Activated CD8-positive, alpha-beta T cell treated with anti-CD3 and anti-CD28 coated beads for 36 hours (primary cell): ENCODE data around the gene SLC13A4. TPM values are rescaled to one million over a fixed set of nuclear protein-coding genes. Genes with fewer than 3 reads are reported as not detected.

Experiments used
- ATAC-seq: fragments of 200-7000 bp; cut with Tn5 transposase; one replicate; pipeline ENCODE4 v1.10.0; 2021; ENCODE audit warnings: mild to moderate bottlenecking, moderate library complexity
- CTCF ChIA-PET: fragments of 350-600 bp; sonication (Branson Sonifier 250); formaldehyde crosslinking; loops from one replicate; lab custom pipeline; 2021; ENCODE audit warnings: antibody characterized with exemption; lab: Charles Lee
- POLR2A ChIA-PET: fragments of 350-600 bp; sonication (Branson Sonifier 250); formaldehyde crosslinking; loops from one replicate; lab custom pipeline; 2021; ENCODE audit warnings: antibody characterized with exemption; lab: Charles Lee
- DNase-seq: peaks from one replicate; pipeline ENCODE4 v3.0.0-alpha.2; 2020
- H3K27ac Mint-ChIP-seq: one replicate; pipeline ENCODE4 v1.8.0; 2021; ENCODE audit warnings: mild to moderate bottlenecking, mixed read lengths
- H3K27me3 Mint-ChIP-seq: one replicate; pipeline ENCODE4 v1.8.0; 2021; ENCODE audit warnings: mixed read lengths
- H3K36me3 Mint-ChIP-seq: one replicate; pipeline ENCODE4 v1.8.0; 2021; ENCODE audit warnings: low read depth, mixed read lengths
- H3K4me1 Mint-ChIP-seq: one replicate; pipeline ENCODE4 v1.8.0; 2021; ENCODE audit warnings: low read depth, mixed read lengths
- H3K4me3 Mint-ChIP-seq: one replicate; pipeline ENCODE4 v1.8.0; 2021; ENCODE audit warnings: mild to moderate bottlenecking, moderate library complexity, mixed read lengths
- H3K9me3 Mint-ChIP-seq: one replicate; pipeline ENCODE4 v1.8.0; 2021; ENCODE audit warnings: mixed read lengths
- intact Hi-C: fragments of 100-400 bp; cut with micrococcal nuclease; formaldehyde crosslinking; loops from one replicate; pipeline ENCODE4 v1.10.0; 2022
- total RNA-seq, 2 experiments: library from RNA; stranded (reverse); gene quantifications; one replicate each; pipeline ENCODE4 v1.2.3, GENCODE V29; 2021
- TF ChIP-seq, protein P1 (sequence below): fragments of 200-600 bp; IDR thresholded peaks from one replicate; pipeline ENCODE4 v1.8.0; 2022; ENCODE audit warnings: antibody characterized with exemption, mild to moderate bottlenecking

The SLC13A4 gene
- total RNA-seq, 2 experiments from 2014 or later = not detected

DNA sequence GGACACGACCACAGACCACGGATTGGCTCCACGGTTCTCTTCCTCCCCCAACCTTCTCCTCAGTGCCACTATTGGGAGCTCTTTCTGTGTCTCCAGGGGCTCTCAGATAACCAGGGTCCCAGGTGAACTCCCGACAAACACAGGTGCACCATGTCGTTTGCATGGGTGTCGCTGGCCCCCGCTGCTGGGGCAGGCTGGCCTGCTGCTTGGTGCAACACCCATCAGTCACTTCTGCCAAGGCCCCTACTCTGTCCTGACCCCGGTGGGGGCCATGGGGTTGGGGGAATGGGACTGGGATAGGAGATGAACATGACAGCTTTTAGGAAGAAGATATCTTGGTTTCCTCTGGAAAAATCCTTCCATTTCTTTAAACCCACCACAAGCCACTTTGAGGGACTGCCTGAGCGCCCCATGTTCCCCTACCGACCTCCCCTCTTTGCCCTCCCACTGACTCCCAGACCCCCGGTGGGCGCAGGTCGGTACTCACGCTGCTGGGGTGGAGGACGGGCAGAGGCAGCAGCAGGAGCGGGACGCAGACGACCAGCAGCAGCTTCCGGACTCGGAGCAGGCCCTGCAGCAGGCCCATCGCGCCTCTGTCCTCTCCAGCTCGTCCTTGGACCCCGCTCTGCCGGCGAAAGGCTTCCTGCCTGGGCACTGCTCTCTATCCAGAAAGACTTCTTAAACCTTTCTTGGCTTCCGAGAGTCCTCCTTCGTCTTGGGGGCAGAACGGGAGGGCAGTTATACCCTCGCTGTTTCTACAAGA is 894 bp downstream of the SLC13A4 start:
- no peak for DNase-seq
- Mint-ChIP-seq H3K9me3 (no peaks in the 10 kb centered on the region), H3K4me3 (no peak overlapping the region), H3K36me3 (no peaks in the 10 kb centered on the region), H3K4me1 (no peaks in the 10 kb centered on the region), H3K27ac (no peak overlapping the region), H3K27me3 (peaks cover 5% of the 10 kb centered on the region)
- ChIA-PET POLR2A (interaction anchor here (1.2 kb wide), 1 partner anchor 9 kb away, joined by 3 read pairs; no protein-coding TSS in a partner anchor), CTCF (no interaction called here)
- no peak for ATAC-seq
- intact Hi-C loops = no loop called here
- TF ChIP-seq, protein P1, sequence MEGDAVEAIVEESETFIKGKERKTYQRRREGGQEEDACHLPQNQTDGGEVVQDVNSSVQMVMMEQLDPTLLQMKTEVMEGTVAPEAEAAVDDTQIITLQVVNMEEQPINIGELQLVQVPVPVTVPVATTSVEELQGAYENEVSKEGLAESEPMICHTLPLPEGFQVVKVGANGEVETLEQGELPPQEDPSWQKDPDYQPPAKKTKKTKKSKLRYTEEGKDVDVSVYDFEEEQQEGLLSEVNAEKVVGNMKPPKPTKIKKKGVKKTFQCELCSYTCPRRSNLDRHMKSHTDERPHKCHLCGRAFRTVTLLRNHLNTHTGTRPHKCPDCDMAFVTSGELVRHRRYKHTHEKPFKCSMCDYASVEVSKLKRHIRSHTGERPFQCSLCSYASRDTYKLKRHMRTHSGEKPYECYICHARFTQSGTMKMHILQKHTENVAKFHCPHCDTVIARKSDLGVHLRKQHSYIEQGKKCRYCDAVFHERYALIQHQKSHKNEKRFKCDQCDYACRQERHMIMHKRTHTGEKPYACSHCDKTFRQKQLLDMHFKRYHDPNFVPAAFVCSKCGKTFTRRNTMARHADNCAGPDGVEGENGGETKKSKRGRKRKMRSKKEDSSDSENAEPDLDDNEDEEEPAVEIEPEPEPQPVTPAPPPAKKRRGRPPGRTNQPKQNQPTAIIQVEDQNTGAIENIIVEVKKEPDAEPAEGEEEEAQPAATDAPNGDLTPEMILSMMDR = no peak

DNA sequence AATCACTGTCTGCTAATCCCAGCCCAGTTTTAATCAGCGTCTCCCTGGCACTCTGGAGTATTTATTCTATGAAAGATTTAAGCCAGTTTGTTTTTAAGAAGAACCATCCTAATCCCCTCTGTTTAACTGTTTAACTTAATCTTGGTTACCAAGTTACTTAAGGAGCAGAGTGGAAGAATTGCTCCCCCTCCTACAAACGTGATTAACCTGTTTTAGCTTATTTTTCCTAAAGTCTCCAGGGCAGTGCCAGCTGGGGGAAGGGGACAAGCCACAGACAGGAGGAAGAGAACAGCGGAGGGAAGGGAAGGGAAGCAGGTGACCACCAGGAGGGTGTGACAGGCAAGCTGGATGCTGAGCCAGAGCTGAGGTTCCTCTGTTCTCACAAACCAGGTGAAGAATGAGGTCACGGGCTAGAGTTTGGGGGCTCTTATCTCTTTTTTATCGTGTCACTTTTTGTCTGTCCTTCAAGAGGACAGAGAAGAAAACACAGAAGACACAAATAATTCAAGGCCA is 1.7 kb downstream of the SLC13A4 start:
- Mint-ChIP-seq H3K27ac (no peak overlapping the region), H3K27me3 (peaks cover 5% of the 10 kb centered on the region), H3K36me3 (no peaks in the 10 kb centered on the region), H3K4me3 (no peak overlapping the region), H3K4me1 (no peaks in the 10 kb centered on the region), H3K9me3 (no peaks in the 10 kb centered on the region)
- no peak for DNase-seq
- TF ChIP-seq, protein P1 = no peak
- POLR2A ChIA-PET = interaction anchor here (0.5 kb wide), 1 partner anchor 129 kb away, joined by 4 read pairs; no protein-coding TSS in a partner anchor
- ATAC-seq = no peak
- CTCF ChIA-PET = no interaction called here
- intact Hi-C loops = no loop called here

DNA sequence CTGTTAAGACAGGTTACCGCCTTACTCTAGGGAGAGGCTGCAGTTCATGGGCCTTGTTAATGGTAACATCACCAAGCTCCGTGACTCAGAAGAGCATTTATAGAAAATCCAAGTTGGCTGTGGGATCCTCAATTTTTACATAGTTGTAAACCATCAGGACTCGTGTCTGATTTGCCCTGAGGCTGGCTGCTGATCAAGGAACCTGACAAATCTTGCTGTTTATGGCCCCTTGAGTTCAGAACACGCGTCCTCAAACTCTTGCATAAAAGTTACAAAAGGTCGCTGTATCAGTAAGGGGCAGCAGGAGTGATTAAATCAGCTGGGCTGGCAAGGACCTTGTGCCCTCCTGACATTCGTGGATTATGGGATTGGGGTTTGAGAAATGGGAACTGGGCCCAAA is 4.6 kb downstream of the SLC13A4 start:
- intact Hi-C loops = no loop called here
- TF ChIP-seq, protein P1 = no peak
- no peaks in the 10 kb centered on the region for H3K9me3 Mint-ChIP-seq
- H3K4me1 Mint-ChIP-seq = no peaks in the 10 kb centered on the region
- no peak overlapping the region for H3K4me3 Mint-ChIP-seq
- peaks cover 13% of the 10 kb centered on the region for H3K27me3 Mint-ChIP-seq
- H3K36me3 Mint-ChIP-seq = no peaks in the 10 kb centered on the region
- ChIA-PET CTCF (interaction anchor here (4.5 kb wide), 1 partner anchor 12 kb away, joined by 17 read pairs; no protein-coding TSS in a partner anchor), POLR2A (no interaction called here)
- DNase-seq (no peak), ATAC-seq (no peak)
- H3K27ac Mint-ChIP-seq = no peak overlapping the region

DNA sequence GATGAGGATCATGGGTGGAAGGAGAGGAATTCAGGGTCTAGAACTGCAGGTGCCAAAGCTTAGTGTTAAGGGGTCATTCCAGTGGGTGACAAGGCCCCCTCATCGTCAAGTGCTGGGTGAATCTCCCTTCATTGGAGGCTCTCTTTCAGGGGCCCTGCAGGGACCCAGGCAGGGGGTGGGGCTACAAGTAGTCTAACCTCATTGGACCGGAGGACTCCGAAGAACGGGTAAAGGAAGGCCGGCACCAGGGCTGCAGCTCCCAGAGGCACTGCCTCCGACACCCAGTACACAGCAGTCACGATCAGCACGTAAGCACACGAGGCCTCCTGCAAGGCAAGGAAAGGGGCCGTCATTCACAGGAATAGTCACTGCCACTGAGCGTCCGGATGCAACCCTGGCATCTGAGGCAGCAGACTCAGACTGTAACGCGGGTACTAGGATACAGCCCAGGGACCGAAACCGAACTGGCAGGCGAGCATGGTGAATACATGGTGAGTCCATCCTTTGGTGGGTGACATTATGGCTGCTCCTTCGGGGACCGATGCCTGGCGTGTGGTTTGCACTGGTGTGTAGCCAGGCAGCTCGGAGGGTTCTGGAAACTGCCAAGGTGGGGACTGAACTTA is 6.7 kb downstream of the SLC13A4 start:
- intact Hi-C loops = no loop called here
- DNase-seq = no peak
- Mint-ChIP-seq H3K27me3 (peaks cover 18% of the 10 kb centered on the region), H3K4me1 (no peaks in the 10 kb centered on the region), H3K27ac (no peak overlapping the region), H3K36me3 (no peaks in the 10 kb centered on the region), H3K4me3 (no peak overlapping the region), H3K9me3 (no peaks in the 10 kb centered on the region)
- CTCF ChIA-PET = interaction anchor here (4.5 kb wide), 1 partner anchor 10 kb away, joined by 17 read pairs; no protein-coding TSS in a partner anchor
- POLR2A ChIA-PET = interaction anchor here (1.1 kb wide), 1 partner anchor 1153 kb away, joined by 3 read pairs; no protein-coding TSS in a partner anchor
- TF ChIP-seq, protein P1 = no peak
- ATAC-seq = no peak
